Mononuclear cell (primary cell): ENCODE results near the gene TEX44. TPM values are rescaled to one million over a fixed set of nuclear protein-coding genes. Genes with fewer than 3 reads are reported as not detected.
"Not testable (repeated sequence)": the region's sequence is repeated elsewhere in the genome, so short reads cannot be mapped to it uniquely, and the experiment has no call there.

Experiments used
- H3K27me3 ChIP-seq: 2 replicates; pipeline ENCODE4 v1.6.0; 2011; ENCODE audit warnings: low read length, control low read depth; ENCODE audit not compliant: insufficient read depth
- H3K4me1 ChIP-seq: 2 replicates; pipeline ENCODE4 v1.5.1; 2011; ENCODE audit warnings: mild to moderate bottlenecking, low read length, control low read depth; ENCODE audit not compliant: insufficient read depth
- H3K4me3 ChIP-seq: 2 replicates; pipeline ENCODE4 v1.5.1; 2011; ENCODE audit warnings: mild to moderate bottlenecking, low read length, moderate library complexity
- H3K9me3 ChIP-seq: 2 replicates; pipeline ENCODE4 v1.5.1; 2011; ENCODE audit warnings: low read depth, mild to moderate bottlenecking, control low read depth, low read length
- total RNA-seq: library from RNA; depleted of rRNA; stranded (reverse); fragments of >200 nt; gene quantifications from one replicate; pipeline ENCODE4 v1.2.3, GENCODE V29; 2012

TEX44 gene
- not detected for total RNA-seq

GRCh38 chr2:231592636-231593145 is at the start of gene TEX44:
Gene TEX44 (plus strand): TSS chr2:231592864. CDS start chr2:231592952, 88 bp downstream.
- Histone ChIP-seq H3K4me1 (peaks cover 7% of the 10 kb centered on the region), H3K4me3 (no peak within 1 kb of the TSS), H3K9me3 (no peaks in the 10 kb centered on the region), H3K27me3 (no peaks in the 10 kb centered on the region)

GRCh38 chr2:231545105-231545902 is 47.4 kb upstream of the TEX44 start:
- Histone ChIP-seq H3K9me3 (peaks cover 12% of the 10 kb centered on the region), H3K4me3 (no peak overlapping the region), H3K27me3 (peaks cover 24% of the 10 kb centered on the region), H3K4me1 (peaks cover 60% of the 10 kb centered on the region)

GRCh38 chr2:231546014-231546715 is 46.5 kb upstream of the TEX44 start:
- peaks cover 60% of the 10 kb centered on the region for H3K4me1 ChIP-seq
- H3K9me3 ChIP-seq: peaks cover 12% of the 10 kb centered on the region
- peaks cover 24% of the 10 kb centered on the region for H3K27me3 ChIP-seq
- H3K4me3 ChIP-seq: no peak overlapping the region

GRCh38 chr2:231547315-231548110 is 45.2 kb upstream of the TEX44 start:
- Histone ChIP-seq H3K27me3 (peaks cover 12% of the 10 kb centered on the region), H3K4me1 (peaks cover 54% of the 10 kb centered on the region)

GRCh38 chr2:231548752-231549151 is 43.9 kb upstream of the TEX44 start:
- Histone ChIP-seq H3K9me3 (peaks cover 8% of the 10 kb centered on the region), H3K27me3 (peaks cover 8% of the 10 kb centered on the region), H3K4me1 (peaks cover 55% of the 10 kb centered on the region), H3K4me3 (no peak overlapping the region)

More at GRCh38 chr2:231547315-231548110, 45.2 kb upstream of the TEX44 start:
- peaks cover 9% of the 10 kb centered on the region for H3K9me3 ChIP-seq
- no peak overlapping the region for H3K4me3 ChIP-seq

GRCh38 chr2:231549446-231550239 is 43.0 kb upstream of the TEX44 start:
- Histone ChIP-seq H3K27me3 (peaks cover 8% of the 10 kb centered on the region), H3K4me1 (peaks cover 57% of the 10 kb centered on the region), H3K4me3 (no peak overlapping the region), H3K9me3 (peaks cover 8% of the 10 kb centered on the region)

- Histone ChIP-seq H3K27me3 (peaks cover 8% of the 10 kb centered on the region), H3K4me3 (no peak overlapping the region), H3K9me3 (peaks cover 8% of the 10 kb centered on the region), H3K4me1 (peaks cover 45% of the 10 kb centered on the region)
Measured at GRCh38 chr2:231552752-231553151, 39.9 kb upstream of the TEX44 start.

GRCh38 chr2:231554327-231554726 is 38.3 kb upstream of the TEX44 start:
- peaks cover 38% of the 10 kb centered on the region for H3K4me1 ChIP-seq
- H3K27me3 ChIP-seq: no peaks in the 10 kb centered on the region
- H3K4me3 ChIP-seq: peak overlapping the region; percentile 9
- peaks cover 8% of the 10 kb centered on the region for H3K9me3 ChIP-seq

- peak overlapping the region; percentile 9 for H3K4me3 ChIP-seq
Measured at GRCh38 chr2:231554748-231555545, 37.7 kb upstream of the TEX44 start.

GRCh38 chr2:231556496-231556895 is 36.2 kb upstream of the TEX44 start:
- H3K9me3 ChIP-seq: not testable (repeated sequence)

More at GRCh38 chr2:231554748-231555545, 37.7 kb upstream of the TEX44 start:
- peaks cover 33% of the 10 kb centered on the region for H3K4me1 ChIP-seq
- H3K9me3 ChIP-seq: peaks cover 8% of the 10 kb centered on the region
- H3K27me3 ChIP-seq: no peaks in the 10 kb centered on the region

GRCh38 chr2:231556981-231557380 is 35.7 kb upstream of the TEX44 start:
- H3K4me3 ChIP-seq: no peak overlapping the region
- peaks cover 8% of the 10 kb centered on the region for H3K9me3 ChIP-seq
- H3K27me3 ChIP-seq: no peaks in the 10 kb centered on the region
- H3K4me1 ChIP-seq: peaks cover 32% of the 10 kb centered on the region

More at GRCh38 chr2:231556496-231556895, 36.2 kb upstream of the TEX44 start:
- H3K4me3 ChIP-seq, H3K27me3 ChIP-seq: not testable (repeated sequence)
- peaks cover 32% of the 10 kb centered on the region for H3K4me1 ChIP-seq

GRCh38 chr2:231557571-231558217 is 35.0 kb upstream of the TEX44 start:
- peaks cover 32% of the 10 kb centered on the region for H3K4me1 ChIP-seq
- no peak overlapping the region for H3K4me3 ChIP-seq
- H3K9me3 ChIP-seq: peaks cover 6% of the 10 kb centered on the region
- H3K27me3 ChIP-seq: no peaks in the 10 kb centered on the region

- Histone ChIP-seq H3K9me3 (no peaks in the 10 kb centered on the region), H3K4me3 (no peak overlapping the region), H3K4me1 (no peaks in the 10 kb centered on the region), H3K27me3 (no peaks in the 10 kb centered on the region)
Measured at GRCh38 chr2:231563378-231563961, 29.2 kb upstream of the TEX44 start.
